ENCODE data around the gene KIF26B.
"Not testable (repeated sequence)": the region's sequence is repeated elsewhere in the genome, so short reads cannot be mapped to it uniquely, and the experiment has no call there.

The KIF26B gene

DNA sequence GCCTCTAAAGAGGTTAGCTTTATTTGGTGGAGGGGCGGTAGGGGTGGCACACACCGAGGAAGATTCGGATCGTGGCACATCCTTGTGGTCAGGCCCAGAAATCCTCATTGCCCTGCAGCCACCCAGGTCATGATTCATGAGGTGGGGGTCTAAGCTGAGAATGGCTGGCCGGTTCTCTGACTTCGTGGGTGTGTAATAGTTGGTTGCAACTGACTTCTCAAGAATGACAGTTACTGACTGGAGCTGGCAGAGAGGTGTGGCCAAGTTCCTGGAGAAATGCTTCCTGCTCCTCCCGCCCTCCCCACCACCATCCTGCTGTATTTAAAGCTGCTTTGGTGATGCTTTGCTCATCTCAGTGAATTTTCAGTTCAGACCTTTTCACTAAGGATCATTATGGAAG is 198.6 kb downstream of the KIF26B start:
- ATAC-seq: no peak
- no peak for TF ChIP-seq PPARA (CRISPR knock-in tag; IDR thresholded peaks at IDR 0.05; ENCODE audit: borderline replicate concordance)

DNA sequence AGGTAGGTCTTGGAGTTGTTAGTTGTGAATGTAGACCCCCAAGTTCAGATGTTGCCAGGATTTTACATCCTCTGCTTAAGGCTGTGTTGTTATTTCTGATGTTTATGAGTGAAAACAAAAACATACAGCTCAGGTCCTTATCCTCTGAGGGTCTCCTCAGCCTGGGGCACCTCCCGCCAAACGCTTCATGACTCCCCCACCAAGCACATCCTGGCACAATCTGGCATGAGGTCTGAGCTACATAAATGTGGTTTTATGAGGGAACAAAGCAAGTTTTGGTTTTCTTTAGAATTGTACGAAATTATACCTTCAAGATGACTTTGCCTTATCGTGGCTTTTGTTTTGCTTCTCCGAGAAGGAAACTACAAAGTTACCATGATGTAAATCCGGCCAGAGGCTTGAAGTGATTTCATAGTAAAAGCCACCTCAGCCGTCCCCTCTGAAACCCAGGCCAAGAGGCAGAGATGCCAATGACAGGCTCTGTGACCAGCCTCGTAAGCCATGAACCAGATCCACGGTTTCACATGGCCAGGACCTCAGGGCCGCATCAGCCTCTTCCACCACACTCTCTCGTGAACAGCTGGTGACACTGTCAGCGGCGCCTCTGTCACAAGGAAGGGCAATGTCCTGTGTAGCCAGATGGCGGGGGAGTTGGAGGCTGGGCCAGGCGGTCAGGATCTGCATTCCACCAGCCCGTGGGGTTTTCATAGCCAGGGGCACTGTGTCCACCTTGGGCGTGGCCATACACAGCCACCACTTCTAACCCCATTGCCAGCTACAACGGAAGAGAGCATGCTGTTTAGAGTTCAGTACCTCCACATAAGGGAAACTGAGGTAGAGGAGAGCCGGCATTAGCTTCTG is 199.4 kb downstream of the KIF26B start:
- TF ChIP-seq TOX (CRISPR knock-in tag; IDR thresholded peaks at IDR 0.05; ENCODE audit: borderline replicate concordance): no peak
- TF ChIP-seq, protein P1, sequence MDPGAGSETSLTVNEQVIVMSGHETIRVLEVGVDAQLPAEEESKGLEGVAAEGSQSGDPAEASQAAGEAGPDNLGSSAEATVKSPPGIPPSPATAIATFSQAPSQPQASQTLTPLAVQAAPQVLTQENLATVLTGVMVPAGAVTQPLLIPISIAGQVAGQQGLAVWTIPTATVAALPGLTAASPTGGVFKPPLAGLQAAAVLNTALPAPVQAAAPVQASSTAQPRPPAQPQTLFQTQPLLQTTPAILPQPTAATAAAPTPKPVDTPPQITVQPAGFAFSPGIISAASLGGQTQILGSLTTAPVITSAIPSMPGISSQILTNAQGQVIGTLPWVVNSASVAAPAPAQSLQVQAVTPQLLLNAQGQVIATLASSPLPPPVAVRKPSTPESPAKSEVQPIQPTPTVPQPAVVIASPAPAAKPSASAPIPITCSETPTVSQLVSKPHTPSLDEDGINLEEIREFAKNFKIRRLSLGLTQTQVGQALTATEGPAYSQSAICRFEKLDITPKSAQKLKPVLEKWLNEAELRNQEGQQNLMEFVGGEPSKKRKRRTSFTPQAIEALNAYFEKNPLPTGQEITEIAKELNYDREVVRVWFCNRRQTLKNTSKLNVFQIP (CRISPR knock-in tag; IDR thresholded peaks at IDR 0.05; ENCODE audit: borderline replicate concordance, low read depth): no peak
- TF ChIP-seq CSDC2 (CRISPR knock-in tag; IDR thresholded peaks at IDR 0.05): no peak
- no peak for TF ChIP-seq ISL1 (CRISPR knock-in tag; IDR thresholded peaks at IDR 0.05)
- ATAC-seq: no peak

- not testable (repeated sequence) for ATAC-seq
Observed at GRCh38 chr1:245355851-245356630, 201.3 kb downstream of the KIF26B start.

GRCh38 chr1:245356891-245357585 is 202.3 kb downstream of the KIF26B start:
- TF ChIP-seq OSR1 (CRISPR knock-in tag; IDR thresholded peaks at IDR 0.05) (no peak), ZC3H10 (CRISPR knock-in tag; IDR thresholded peaks at IDR 0.05) (no peak), ZNF565 (CRISPR knock-in tag; conservative IDR thresholded peaks at IDR 0.05; ENCODE audit: low read depth) (no peak)
- no peak; the same call in 2 of the 3 replicates for ATAC-seq

GRCh38 chr1:245359101-245359680 is 204.4 kb downstream of the KIF26B start:
- not testable (repeated sequence) for ATAC-seq

DNA sequence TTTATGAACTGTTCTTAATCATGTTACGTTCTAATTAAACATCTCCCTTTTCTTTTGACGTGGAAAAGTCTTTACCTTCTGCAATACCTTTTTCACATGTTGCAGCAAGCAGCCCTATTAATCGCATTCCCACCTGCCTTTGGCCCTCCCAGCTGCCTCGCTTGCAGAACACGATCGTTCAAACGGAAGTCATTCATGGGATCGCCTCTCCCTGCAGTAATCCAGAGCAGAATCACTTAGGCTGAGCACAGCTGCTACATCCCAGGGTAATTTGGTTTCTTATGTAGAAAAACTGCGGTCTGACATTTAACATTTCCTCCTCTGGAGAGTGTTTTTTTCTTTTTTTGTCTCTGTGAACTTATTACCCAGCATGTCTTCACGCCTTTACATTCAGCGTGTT is 206.3 kb downstream of the KIF26B start:
- TF ChIP-seq RARB (CRISPR knock-in tag; IDR thresholded peaks at IDR 0.05) (no peak), SNAI2 (CRISPR knock-in tag; IDR thresholded peaks at IDR 0.05) (no peak)
- TF ChIP-seq, protein P2, sequence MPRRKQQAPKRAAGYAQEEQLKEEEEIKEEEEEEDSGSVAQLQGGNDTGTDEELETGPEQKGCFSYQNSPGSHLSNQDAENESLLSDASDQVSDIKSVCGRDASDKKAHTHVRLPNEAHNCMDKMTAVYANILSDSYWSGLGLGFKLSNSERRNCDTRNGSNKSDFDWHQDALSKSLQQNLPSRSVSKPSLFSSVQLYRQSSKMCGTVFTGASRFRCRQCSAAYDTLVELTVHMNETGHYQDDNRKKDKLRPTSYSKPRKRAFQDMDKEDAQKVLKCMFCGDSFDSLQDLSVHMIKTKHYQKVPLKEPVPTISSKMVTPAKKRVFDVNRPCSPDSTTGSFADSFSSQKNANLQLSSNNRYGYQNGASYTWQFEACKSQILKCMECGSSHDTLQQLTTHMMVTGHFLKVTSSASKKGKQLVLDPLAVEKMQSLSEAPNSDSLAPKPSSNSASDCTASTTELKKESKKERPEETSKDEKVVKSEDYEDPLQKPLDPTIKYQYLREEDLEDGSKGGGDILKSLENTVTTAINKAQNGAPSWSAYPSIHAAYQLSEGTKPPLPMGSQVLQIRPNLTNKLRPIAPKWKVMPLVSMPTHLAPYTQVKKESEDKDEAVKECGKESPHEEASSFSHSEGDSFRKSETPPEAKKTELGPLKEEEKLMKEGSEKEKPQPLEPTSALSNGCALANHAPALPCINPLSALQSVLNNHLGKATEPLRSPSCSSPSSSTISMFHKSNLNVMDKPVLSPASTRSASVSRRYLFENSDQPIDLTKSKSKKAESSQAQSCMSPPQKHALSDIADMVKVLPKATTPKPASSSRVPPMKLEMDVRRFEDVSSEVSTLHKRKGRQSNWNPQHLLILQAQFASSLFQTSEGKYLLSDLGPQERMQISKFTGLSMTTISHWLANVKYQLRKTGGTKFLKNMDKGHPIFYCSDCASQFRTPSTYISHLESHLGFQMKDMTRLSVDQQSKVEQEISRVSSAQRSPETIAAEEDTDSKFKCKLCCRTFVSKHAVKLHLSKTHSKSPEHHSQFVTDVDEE (CRISPR knock-in tag; IDR thresholded peaks at IDR 0.05): no peak
- no peak for ATAC-seq

DNA sequence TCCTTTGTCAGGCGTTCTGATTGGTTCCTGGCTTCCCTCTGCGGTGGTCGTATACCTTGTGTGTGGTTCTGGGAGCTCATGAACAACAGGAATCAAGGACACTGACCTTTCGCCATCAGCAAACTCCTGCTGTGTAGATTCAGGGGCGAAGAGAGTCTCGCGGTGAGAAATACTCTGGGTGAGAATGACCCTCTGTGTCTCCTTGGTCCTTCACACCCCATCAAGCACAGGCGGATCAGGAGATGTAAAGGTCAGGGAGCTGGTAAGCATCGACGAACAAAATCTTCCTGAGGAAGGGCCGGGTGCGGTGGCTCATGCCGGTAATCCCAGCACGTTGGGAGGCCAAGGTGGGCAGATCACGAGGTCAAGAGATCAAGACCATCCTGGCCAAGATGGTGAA is 207.2 kb downstream of the KIF26B start:
- ATAC-seq: no peak

More for the DNA sequence above, 207.2 kb downstream of the KIF26B start:
- TF ChIP-seq ZC3H10 (CRISPR knock-in tag; IDR thresholded peaks at IDR 0.05): no peak
- TF ChIP-seq TCF4 (CRISPR knock-in tag; IDR thresholded peaks at IDR 0.05; ENCODE audit: borderline replicate concordance): no peak
- TF ChIP-seq GLIS3 (CRISPR knock-in tag; IDR thresholded peaks at IDR 0.05): no peak
- TF ChIP-seq TOX (CRISPR knock-in tag; IDR thresholded peaks at IDR 0.05; ENCODE audit: borderline replicate concordance): no peak

All from SK-N-SH treated with all-trans-retinoic acid at 6 μM for 48 hours (cell line).